HCT116 (cell line): ENCODE results near the gene RAPGEF2. TPM values are rescaled to one million over a fixed set of nuclear protein-coding genes. Genes with fewer than 3 reads are reported as not detected.

ENCODE experiments used
- ATAC-seq: fragments of 200-7000 bp; cut with Tn5 transposase; 2 replicates; pipeline ENCODE4 v1.9.1; 2020; ENCODE audit warnings: mild to moderate bottlenecking, moderate library complexity
- BruUV-seq: library from RNA; stranded (reverse); fragments of 400-500 nt; replicated peaks from 2 replicates; lab custom pipeline; 2021; lab: Mats Ljungman, UMichigan
- CTCF ChIA-PET: fragments of 300-600 bp; sonication (Branson Sonifier 250); formaldehyde crosslinking; loops from one replicate; lab custom pipeline; 2021; ENCODE audit warnings: antibody characterized with exemption; lab: Charles Lee
- POLR2A ChIA-PET: fragments of 300-600, 350-600 bp; sonication (Branson Sonifier 250); formaldehyde crosslinking; loops from one replicate; lab custom pipeline; 2021; ENCODE audit warnings: antibody characterized with exemption; lab: Charles Lee
- RAD21 ChIA-PET, 2 experiments: fragments of 300-600 bp; sonication (Branson Sonifier 250); formaldehyde crosslinking; loops; one replicate each; lab custom pipeline; 2023; ENCODE audit warnings: low total read pairs in 2 of 2; ENCODE audit not compliant: uncharacterized antibody in 2 of 2, unreplicated experiment in 2 of 2, low non-redundant PET in 1 of 2; lab: Charles Lee
- DNase-seq: peaks from one replicate; pipeline ENCODE4 v3.0.0-alpha.2; 2010; ENCODE audit warnings: low read depth, low spot score
- H2AFZ ChIP-seq: fragments of 200-600 bp; shearing (Covaris generic), sonication (generic); 2 replicates; pipeline ENCODE4 v1.6.1; 2017; ENCODE audit warnings: low read depth, mixed run types, mixed read lengths, antibody characterized with exemption, low read length; ENCODE audit not compliant: poor library complexity, severe bottlenecking
- H3K27ac ChIP-seq: 2 replicates; pipeline ENCODE4 v1.5.1; 2012; ENCODE audit warnings: low read depth, low read length
- H3K27me3 ChIP-seq: fragments of 200-600 bp; sonication (generic); 2 replicates; pipeline ENCODE4 v1.6.1; 2016; ENCODE audit warnings: mixed run types, low read length, mixed read lengths; ENCODE audit not compliant: insufficient read depth
- H3K36me3 ChIP-seq, 2 experiments: fragments of 200-500 bp in 1 of 2; fragments of 200-600 bp in 1 of 2; sonication (Bioruptor generic) in 1 of 2; sonication (generic) in 1 of 2; 2 replicates each; pipeline versions ENCODE4 v1.5.1 to v1.6.1; 2014 to 2016; ENCODE audit warnings: low read length in 2 of 2, inconsistent platforms in 1 of 2, mixed read lengths in 1 of 2, mixed run types in 1 of 2; ENCODE audit not compliant: insufficient read depth in 2 of 2, control insufficient read depth in 1 of 2
- H3K4me1 ChIP-seq, 2 experiments: fragments of 200-600 bp in 1 of 2; sonication (generic) in 1 of 2; 2 replicates each; pipeline versions ENCODE4 v1.5.1 to v1.6.1; 2012 to 2017; ENCODE audit warnings: low read length in 2 of 2, inconsistent platforms in 1 of 2, mild to moderate bottlenecking in 1 of 2, mixed read lengths in 1 of 2, mixed run types in 1 of 2, moderate library complexity in 1 of 2; ENCODE audit not compliant: insufficient read depth in 2 of 2, control insufficient read depth in 1 of 2
- H3K4me2 ChIP-seq: fragments of 200-600 bp; sonication (generic); 2 replicates; pipeline ENCODE4 v1.6.1; 2017; ENCODE audit warnings: mixed run types, low read length, mixed read lengths
- H3K4me3 ChIP-seq, 2 experiments: fragments of 200-600 bp in 1 of 2; sonication (generic) in 1 of 2; replicated peaks in 1 of 2; 2 replicates each; pipeline ENCODE4 v1.5.1; 2011 to 2016; ENCODE audit warnings: low read length in 2 of 2, control low read depth in 1 of 2, low read depth in 1 of 2, mild to moderate bottlenecking in 1 of 2, mixed read lengths in 1 of 2, mixed run types in 1 of 2
- H3K79me2 ChIP-seq: fragments of 200-600 bp; sonication (generic); 2 replicates; pipeline ENCODE4 v1.6.1; 2017; ENCODE audit warnings: mild to moderate bottlenecking, mixed run types, low read length, moderate library complexity, mixed read lengths; ENCODE audit not compliant: insufficient read depth
- H3K9ac ChIP-seq: fragments of 200-600 bp; sonication (generic); 2 replicates; pipeline ENCODE4 v1.6.1; 2016; ENCODE audit warnings: low read length, mixed read lengths
- H3K9me2 ChIP-seq: fragments of 200-600 bp; sonication (generic), shearing (Covaris generic); 2 replicates; pipeline ENCODE4 v1.6.1; 2017; ENCODE audit warnings: mixed run types, mild to moderate bottlenecking, moderate library complexity; ENCODE audit not compliant: insufficient read depth
- H3K9me3 ChIP-seq, 2 experiments: fragments of 200-500 bp in 1 of 2; fragments of 200-600 bp in 1 of 2; sonication (Bioruptor generic) in 1 of 2; sonication (generic) in 1 of 2; 2 replicates each; pipeline ENCODE4 v1.6.1; 2014 to 2017; ENCODE audit warnings: low read length in 2 of 2, mixed read lengths in 2 of 2, inconsistent platforms in 1 of 2, low read depth in 1 of 2, mild to moderate bottlenecking in 1 of 2, mixed run types in 1 of 2, moderate library complexity in 1 of 2; ENCODE audit not compliant: control insufficient read depth in 1 of 2, insufficient read depth in 1 of 2
- H4K20me1 ChIP-seq: fragments of 200-600 bp; sonication (generic), shearing (Covaris generic); 2 replicates; pipeline ENCODE4 v1.6.1; 2017; ENCODE audit warnings: mixed run types, mild to moderate bottlenecking, moderate library complexity; ENCODE audit not compliant: insufficient read depth
- CTCF ChIP-seq, 3 experiments: fragments of 200-600 bp in 1 of 3; sonication (generic) in 1 of 3; IDR thresholded peaks in 2 of 3; conservative IDR thresholded peaks in 1 of 3; 2 replicates each; pipeline ENCODE4 v1.5.1; 2012 to 2017; ENCODE audit warnings: low read depth in 2 of 3, low read length in 2 of 3, antibody characterized with exemption in 1 of 3, borderline replicate concordance in 1 of 3, control low read depth in 1 of 3, mild to moderate bottlenecking in 1 of 3, mixed read lengths in 1 of 3, mixed run types in 1 of 3, moderate library complexity in 1 of 3; ENCODE audit not compliant: insufficient read depth in 1 of 3
- FOSL1 ChIP-seq: IDR thresholded peaks from 2 replicates; pipeline ENCODE4 v1.6.1; 2012; ENCODE audit warnings: low read depth
- POLR2A ChIP-seq: IDR thresholded peaks from 2 replicates; pipeline ENCODE4 v1.7.0; 2011; ENCODE audit warnings: borderline replicate concordance; ENCODE audit not compliant: insufficient read depth, insufficient read length; ENCODE audit errors: extremely low read depth
- RAD21 ChIP-seq: IDR thresholded peaks from 2 replicates; pipeline ENCODE4 v1.6.1; 2012; ENCODE audit warnings: low read depth, mild to moderate bottlenecking
- SP1 ChIP-seq: IDR thresholded peaks from 2 replicates; pipeline ENCODE4 v1.6.1; 2012; ENCODE audit warnings: low read depth
- TCF7L2 ChIP-seq: IDR thresholded peaks from 2 replicates; pipeline ENCODE4 v1.7.0; 2011; ENCODE audit warnings: borderline replicate concordance, inconsistent platforms; ENCODE audit not compliant: insufficient read depth, insufficient read length; ENCODE audit errors: extremely low read depth
- ZFX ChIP-seq: fragments of 450-650 bp; IDR thresholded peaks from 2 replicates; pipeline ENCODE4 v1.6.1; 2017
- intact Hi-C: fragments of 100-400 bp; cut with micrococcal nuclease; formaldehyde crosslinking; loops from 2 replicates; pipeline ENCODE4 v1.10.0; 2022
- total RNA-seq: library from RNA; stranded (reverse); gene quantifications from one replicate; pipeline ENCODE4 v1.2.1, GENCODE V29; 2021; ENCODE audit not compliant: unreplicated experiment
- TF ChIP-seq, protein P1 (sequence below): IDR thresholded peaks from 2 replicates; pipeline ENCODE4 v1.6.1; 2012; ENCODE audit warnings: low read depth
- TF ChIP-seq, protein P2 (sequence below): IDR thresholded peaks from 2 replicates; pipeline ENCODE4 v1.6.1; 2012

RAPGEF2 gene
- total RNA-seq, 1 experiment from 2014 or later: 21.2 TPM

GRCh38 chr4:159188646-159189045, 85.8 kb downstream of the RAPGEF2 start:
- TF ChIP-seq, protein P1, sequence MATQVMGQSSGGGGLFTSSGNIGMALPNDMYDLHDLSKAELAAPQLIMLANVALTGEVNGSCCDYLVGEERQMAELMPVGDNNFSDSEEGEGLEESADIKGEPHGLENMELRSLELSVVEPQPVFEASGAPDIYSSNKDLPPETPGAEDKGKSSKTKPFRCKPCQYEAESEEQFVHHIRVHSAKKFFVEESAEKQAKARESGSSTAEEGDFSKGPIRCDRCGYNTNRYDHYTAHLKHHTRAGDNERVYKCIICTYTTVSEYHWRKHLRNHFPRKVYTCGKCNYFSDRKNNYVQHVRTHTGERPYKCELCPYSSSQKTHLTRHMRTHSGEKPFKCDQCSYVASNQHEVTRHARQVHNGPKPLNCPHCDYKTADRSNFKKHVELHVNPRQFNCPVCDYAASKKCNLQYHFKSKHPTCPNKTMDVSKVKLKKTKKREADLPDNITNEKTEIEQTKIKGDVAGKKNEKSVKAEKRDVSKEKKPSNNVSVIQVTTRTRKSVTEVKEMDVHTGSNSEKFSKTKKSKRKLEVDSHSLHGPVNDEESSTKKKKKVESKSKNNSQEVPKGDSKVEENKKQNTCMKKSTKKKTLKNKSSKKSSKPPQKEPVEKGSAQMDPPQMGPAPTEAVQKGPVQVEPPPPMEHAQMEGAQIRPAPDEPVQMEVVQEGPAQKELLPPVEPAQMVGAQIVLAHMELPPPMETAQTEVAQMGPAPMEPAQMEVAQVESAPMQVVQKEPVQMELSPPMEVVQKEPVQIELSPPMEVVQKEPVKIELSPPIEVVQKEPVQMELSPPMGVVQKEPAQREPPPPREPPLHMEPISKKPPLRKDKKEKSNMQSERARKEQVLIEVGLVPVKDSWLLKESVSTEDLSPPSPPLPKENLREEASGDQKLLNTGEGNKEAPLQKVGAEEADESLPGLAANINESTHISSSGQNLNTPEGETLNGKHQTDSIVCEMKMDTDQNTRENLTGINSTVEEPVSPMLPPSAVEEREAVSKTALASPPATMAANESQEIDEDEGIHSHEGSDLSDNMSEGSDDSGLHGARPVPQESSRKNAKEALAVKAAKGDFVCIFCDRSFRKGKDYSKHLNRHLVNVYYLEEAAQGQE: no peak
- no peak for TF ChIP-seq POLR2A
- no peak for TF ChIP-seq SP1
- TF ChIP-seq, protein P2, sequence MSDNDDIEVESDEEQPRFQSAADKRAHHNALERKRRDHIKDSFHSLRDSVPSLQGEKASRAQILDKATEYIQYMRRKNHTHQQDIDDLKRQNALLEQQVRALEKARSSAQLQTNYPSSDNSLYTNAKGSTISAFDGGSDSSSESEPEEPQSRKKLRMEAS: no peak
- no peak overlapping the region for H3K9ac ChIP-seq
- H3K4me3 ChIP-seq: no peak overlapping the region
- DNase-seq: no peak
- no peaks in the 10 kb centered on the region for H3K36me3 ChIP-seq
- ChIA-PET POLR2A (no interaction called here), RAD21 (no interaction called here), CTCF (no interaction called here)
- H3K27ac ChIP-seq: no peak overlapping the region
- intact Hi-C loops: no loop called here
- H3K9me2 ChIP-seq: no peaks in the 10 kb centered on the region
- BruUV-seq: no TSS peak
- H2AFZ ChIP-seq: no peak overlapping the region
- H3K9me3 ChIP-seq: no peaks in the 10 kb centered on the region
- no peak overlapping the region for H3K4me2 ChIP-seq
- no peaks in the 10 kb centered on the region for H3K79me2 ChIP-seq
- H3K4me1 ChIP-seq: peaks cover 0 to 4% of the 10 kb centered on the region in 2 experiments; a peak in 1 of 4 replicates
- H4K20me1 ChIP-seq: no peaks in the 10 kb centered on the region
- no peak for ATAC-seq
- H3K27me3 ChIP-seq: no peaks in the 10 kb centered on the region

DNA sequence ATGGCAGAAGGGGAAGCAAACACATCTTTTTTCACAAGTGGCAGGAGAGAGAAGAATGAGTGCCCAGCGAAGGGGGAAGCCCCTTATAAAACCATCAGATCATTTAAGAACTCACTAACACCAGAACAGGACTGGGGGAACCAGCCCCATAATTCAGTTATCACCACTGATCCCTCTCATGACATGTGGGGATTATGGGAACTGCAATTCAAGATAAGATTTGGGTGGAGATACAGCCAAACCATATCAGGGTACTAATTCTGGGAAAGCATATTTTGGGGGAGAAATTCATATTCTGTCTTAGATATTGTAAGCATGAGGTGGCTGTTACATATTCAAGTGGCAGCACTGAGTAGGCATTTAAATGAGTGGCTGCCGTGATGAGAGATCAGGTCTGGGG, 87.8 kb downstream of the RAPGEF2 start:
- H3K4me1 ChIP-seq: peaks cover 0 to 4% of the 10 kb centered on the region in 2 experiments; a peak in 1 of 4 replicates
- H4K20me1 ChIP-seq: no peaks in the 10 kb centered on the region
- ATAC-seq: no peak
- H3K79me2 ChIP-seq: no peaks in the 10 kb centered on the region
- BruUV-seq: no TSS peak
- intact Hi-C loops: no loop called here
- ChIA-PET RAD21 (no interaction called here), POLR2A (no interaction called here), CTCF (no interaction called here)
- no peak overlapping the region for H2AFZ ChIP-seq
- TF ChIP-seq TCF7L2 (no peak), RAD21 (no peak), POLR2A (no peak), FOSL1 (no peak), CTCF (IDR thresholded peaks at IDR 0.05 in 2 of 3, conservative IDR thresholded peaks at IDR 0.05 in 1 of 3; ENCODE audit: borderline replicate concordance in 1 of 3, insufficient read depth in 1 of 3, low read depth in 2 of 3, low read length in 2 of 3) (no peak), ZFX (no peak)
- TF ChIP-seq, protein P2: no peak
- no peaks in the 10 kb centered on the region for H3K9me3 ChIP-seq
- H3K27ac ChIP-seq: no peak overlapping the region
- H3K9ac ChIP-seq: no peak overlapping the region
- no peak overlapping the region for H3K4me2 ChIP-seq
- H3K36me3 ChIP-seq: no peaks in the 10 kb centered on the region
- no peaks in the 10 kb centered on the region for H3K9me2 ChIP-seq
- no peak overlapping the region for H3K4me3 ChIP-seq
- no peak for DNase-seq
- H3K27me3 ChIP-seq: no peaks in the 10 kb centered on the region
